ENCODE data around the gene TMEM208. TPM values are rescaled to one million over a fixed set of nuclear protein-coding genes. Genes with fewer than 3 reads are reported as not detected.

Gene TMEM208
- total and polyA plus RNA-seq, 4 donors, result 22.3 to 140 (median 70.2) TPM

GRCh38 chr16:67201411-67202345 is 25.3 kb upstream of the TMEM208 start:
- DNase-seq (ENCODE audit: low spot score), result no peak
- H3K9ac ChIP-seq (ENCODE audit: low read depth in 1 of 2, low read length in 2 of 2), result no peak overlapping the region
- WGBS, result 96% methylated on average over 40 of the region's 40 CpGs
- H3K4me3 ChIP-seq (ENCODE audit: low read depth in 1 of 3, low read length in 3 of 3), result no peak overlapping the region
- H3K27ac ChIP-seq (ENCODE audit: low read depth in 1 of 2, low read length in 2 of 2), result no peak overlapping the region
- TF ChIP-seq RXRA (IDR thresholded peaks at IDR 0.05), result no peak
- TF ChIP-seq REST (IDR thresholded peaks at IDR 0.05), result no peak
- TF ChIP-seq HNF4G (IDR thresholded peaks at IDR 0.05), result no peak
- no peak for TF ChIP-seq RAD21 (IDR thresholded peaks at IDR 0.05)
- TF ChIP-seq NR2F2 (IDR thresholded peaks at IDR 0.05), result no peak
- no peak for TF ChIP-seq ATF3 (IDR thresholded peaks at IDR 0.05)
- TF ChIP-seq FOXA2 (IDR thresholded peaks at IDR 0.05), result no peak
- no peak for TF ChIP-seq ZBTB33 (IDR thresholded peaks at IDR 0.05)
- TF ChIP-seq HNF4A (conservative IDR thresholded peaks at IDR 0.05), result no peak
- TF ChIP-seq JUND (IDR thresholded peaks at IDR 0.05), result no peak
- TF ChIP-seq FOXA1 (IDR thresholded peaks at IDR 0.05), result no peak
- TF ChIP-seq MAX (IDR thresholded peaks at IDR 0.05), result no peak
- TF ChIP-seq TAF1 (conservative IDR thresholded peaks at IDR 0.05), result no peak
- TF ChIP-seq SP1 (IDR thresholded peaks at IDR 0.05), result no peak
- TF ChIP-seq GABPA (IDR thresholded peaks at IDR 0.05 in 1 of 2, conservative IDR thresholded peaks at IDR 0.05 in 1 of 2), result no peak
- no peak for TF ChIP-seq CTCF (IDR thresholded peaks at IDR 0.05; ENCODE audit: low read depth, low read length, missing input control)
- no peak for TF ChIP-seq EGR1 (IDR thresholded peaks at IDR 0.05; ENCODE audit: low read depth in 2 of 2)
- TF ChIP-seq YY1 (IDR thresholded peaks at IDR 0.05), result no peak
- no peaks in the 10 kb centered on the region for H3K27me3 ChIP-seq (ENCODE audit: control insufficient read depth in 4 of 4, insufficient read depth in 4 of 4, low read length in 3 of 4)
- H3K9me3 ChIP-seq (ENCODE audit: control insufficient read depth in 4 of 4, low read length in 3 of 4), result no peaks in the 10 kb centered on the region
- H3K4me1 ChIP-seq (ENCODE audit: control insufficient read depth in 4 of 4, insufficient read depth in 4 of 4, low read length in 3 of 4), result peaks cover 2 to 19% (median 8%) of the 10 kb centered on the region in 4 donors
- H3K36me3 ChIP-seq (ENCODE audit: control insufficient read depth in 4 of 4, insufficient read depth in 3 of 4, low read depth in 1 of 4, low read length in 3 of 4), result peaks cover 3 to 43% (median 15%) of the 10 kb centered on the region in 4 donors
